CD4-positive, alpha-beta T cell treated with Interferon gamma for 1 hour (primary cell): ENCODE data around the gene GNL3.
"Not testable (repeated sequence)": the region's sequence is repeated elsewhere in the genome, so short reads cannot be mapped to it uniquely, and the experiment has no call there.

Experiments
- DNase-seq: peaks from one replicate; pipeline ENCODE4 v3.0.0-alpha.2; 2020

GNL3 gene

DNA sequence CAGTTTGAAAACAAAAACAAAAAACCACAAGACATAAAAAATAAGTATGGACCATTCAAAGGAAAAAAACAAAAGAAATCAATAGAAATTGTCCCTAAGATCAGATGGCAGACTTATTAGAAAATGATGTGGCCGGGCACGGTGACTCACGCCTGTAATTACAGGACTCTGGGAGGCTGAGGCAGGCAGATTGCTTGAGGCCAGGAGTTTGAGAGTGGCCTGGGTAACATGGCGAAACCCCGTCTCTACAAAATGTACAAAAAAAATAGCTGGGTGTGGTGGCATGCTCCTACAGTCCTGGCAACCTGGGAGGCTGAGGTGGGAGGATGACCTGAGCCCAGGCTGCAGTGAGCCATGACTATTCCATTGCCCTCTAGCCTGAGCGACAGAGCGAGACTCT, 36.7 kb downstream of the GNL3 start:
- DNase-seq = no peak

DNA sequence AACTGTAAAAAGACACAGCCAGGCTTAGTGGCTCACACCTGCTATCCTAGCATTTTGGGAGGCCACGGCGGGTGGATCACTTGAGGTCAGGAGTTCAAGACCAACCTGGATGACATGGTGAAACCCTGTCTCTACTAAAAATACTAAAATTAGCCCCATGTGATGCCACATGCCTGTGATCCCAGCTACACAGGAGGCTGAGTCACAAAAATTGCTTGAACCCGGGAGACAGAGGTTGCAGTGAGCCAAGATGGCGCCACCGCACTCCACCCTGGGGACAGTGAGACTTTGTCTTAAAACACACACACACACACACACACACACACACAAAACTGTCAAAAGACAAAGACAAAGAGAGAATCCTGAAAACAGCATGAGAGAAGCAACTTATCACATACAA, 38.1 kb downstream of the GNL3 start:
- no peak for DNase-seq

DNA sequence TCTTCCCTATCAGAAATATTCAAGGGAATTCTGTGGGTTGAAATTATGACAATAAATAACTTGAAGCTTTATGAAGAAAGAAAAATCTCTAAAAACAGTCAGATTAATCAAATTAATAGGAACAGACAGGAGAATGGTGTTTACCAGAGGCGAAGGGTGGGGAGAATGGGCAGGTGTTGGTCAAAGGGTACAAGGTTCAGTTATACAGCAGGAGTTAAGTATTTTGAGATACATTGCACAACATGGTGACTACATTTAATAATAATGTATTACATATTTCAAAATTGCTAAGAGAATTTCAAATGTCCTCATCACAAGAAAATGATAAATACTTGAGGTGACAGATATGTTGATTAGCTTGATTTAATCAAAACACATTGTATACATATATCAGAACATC, 38.7 kb downstream of the GNL3 start:
- no peak for DNase-seq

DNA sequence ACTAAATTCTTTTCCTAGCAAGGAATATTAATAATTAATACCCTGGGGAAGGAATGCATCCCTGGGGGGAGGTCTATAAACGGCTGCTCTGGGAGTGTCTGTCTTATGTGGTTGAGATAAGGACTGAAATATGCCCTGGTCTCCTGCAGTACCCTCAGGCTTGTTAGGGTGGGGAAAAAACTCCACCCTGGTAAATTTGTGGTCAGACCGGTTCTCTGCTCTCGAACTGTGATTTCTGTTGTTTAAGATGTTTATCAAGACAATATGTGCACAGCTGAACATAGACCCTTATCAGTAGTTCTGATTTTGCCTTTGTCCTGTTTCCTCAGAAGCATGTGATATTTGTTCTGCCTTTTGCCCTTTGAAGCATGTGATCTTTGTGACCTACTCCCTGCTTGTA, 42.9 kb downstream of the GNL3 start:
- DNase-seq = not testable (repeated sequence)

DNA sequence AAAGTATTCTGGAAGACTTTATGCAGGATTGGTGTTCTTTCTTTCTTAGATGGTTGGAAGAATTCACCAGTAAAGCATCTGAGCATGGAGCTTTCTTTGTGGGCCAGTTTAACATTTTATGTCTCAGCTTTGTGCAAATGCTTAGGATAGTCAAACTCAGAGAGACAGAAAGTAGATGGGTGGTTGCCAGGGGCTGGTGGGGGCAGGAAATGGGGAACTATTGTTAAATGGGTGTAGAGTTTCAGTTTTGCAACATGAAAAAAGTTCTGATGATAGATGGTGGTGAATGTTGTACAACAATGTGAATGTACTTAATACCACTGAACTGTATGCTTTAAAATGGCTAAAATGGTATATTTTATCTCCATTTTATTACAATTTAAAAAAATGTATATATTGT, 44.8 kb downstream of the GNL3 start:
- DNase-seq = no peak

DNA sequence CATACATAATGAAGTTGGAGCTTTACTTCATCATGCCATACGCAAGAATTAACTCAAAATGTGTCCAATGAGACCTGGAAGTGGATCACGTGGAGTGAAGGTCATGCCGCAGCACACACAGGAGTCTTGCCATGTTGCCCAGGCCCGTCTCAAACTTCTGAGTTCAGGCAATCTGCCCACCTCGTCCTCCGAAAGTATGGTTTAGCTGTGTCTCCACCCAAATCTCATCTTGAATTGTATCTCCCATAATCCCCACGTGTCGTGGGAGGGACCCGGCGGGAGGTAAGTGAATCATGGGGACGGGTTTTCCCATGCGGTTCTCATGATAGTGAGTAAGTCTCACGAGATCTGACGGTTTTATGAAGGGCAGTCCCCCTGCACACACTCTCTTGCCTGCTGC, 45.8 kb downstream of the GNL3 start:
- no peak for DNase-seq

DNA sequence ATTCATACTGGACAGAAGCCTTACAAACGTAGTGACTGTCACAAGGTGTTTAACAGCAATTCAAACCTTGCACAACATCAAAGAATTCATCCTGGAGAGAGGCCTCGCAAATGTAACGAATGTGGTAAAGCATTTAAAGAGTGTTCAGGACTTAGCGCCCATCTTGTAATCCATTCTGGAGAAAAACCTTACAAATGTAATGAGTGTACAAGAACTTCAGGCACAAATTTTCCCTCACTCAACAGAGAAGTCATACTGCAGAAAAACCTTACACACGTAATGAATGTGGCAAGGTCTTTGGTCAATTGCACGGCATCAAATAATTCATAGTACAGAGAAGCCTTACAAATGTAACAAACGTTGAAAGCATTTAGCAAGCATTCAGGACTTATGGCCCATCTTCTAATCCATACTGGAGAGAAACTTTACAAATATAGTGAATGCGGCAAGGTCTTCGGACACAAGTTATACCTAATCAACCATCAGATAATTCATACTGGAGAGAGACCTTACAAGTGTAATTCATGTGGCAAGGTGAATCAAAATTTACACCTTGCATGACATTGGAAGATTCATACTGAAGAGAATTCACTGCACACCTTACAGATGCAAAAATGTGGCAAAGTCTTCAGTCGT, 47.5 kb downstream of the GNL3 start:
- no peak for DNase-seq

DNA sequence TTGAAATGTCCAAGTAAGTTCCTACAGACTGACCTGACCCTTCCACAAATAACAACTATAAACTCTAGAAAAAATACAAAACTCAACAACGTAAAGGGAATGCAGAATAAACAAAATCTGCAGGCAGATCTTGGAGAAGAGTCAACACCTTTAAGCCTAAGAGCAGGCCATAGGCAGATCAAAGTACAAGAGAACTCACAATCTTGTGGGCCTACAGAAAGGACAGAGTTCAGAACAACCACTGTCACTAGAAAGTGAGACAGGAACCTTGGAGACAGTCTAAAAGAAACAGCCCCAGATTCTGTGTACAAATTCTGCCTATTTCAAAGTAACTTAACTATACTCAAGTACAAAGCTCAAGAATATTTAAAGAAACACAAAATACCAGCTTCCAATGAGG, 53.9 kb downstream of the GNL3 start:
- DNase-seq = no peak

DNA sequence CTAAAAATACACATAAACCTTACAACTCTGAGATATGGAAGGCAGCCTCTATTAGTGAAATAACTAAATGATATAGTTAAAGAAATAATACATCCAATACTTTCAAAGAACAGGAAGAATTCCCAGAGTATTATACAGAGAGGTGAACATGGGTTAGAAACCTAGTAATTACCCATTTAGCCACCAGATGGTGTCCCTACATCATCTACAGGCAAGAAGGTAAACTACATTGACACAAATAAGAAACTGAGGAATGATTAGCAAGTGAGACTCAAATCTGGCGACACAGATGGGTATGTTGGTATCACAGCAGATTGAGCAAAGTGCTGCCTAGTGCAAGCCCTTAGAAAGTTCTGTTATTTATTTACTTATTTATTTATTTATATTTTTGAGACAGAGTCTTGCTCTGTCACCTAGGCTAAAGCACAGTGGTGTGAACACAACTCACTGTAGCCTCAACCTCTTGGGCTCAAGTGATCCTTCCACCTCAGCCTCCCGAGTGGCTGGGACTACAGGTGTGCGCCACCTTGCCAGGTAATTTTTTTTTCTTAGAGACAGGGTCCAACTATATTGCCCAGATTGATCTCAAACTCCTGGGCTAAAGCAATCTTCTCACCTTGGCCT, 56.7 kb downstream of the GNL3 start:
- no peak for DNase-seq

DNA sequence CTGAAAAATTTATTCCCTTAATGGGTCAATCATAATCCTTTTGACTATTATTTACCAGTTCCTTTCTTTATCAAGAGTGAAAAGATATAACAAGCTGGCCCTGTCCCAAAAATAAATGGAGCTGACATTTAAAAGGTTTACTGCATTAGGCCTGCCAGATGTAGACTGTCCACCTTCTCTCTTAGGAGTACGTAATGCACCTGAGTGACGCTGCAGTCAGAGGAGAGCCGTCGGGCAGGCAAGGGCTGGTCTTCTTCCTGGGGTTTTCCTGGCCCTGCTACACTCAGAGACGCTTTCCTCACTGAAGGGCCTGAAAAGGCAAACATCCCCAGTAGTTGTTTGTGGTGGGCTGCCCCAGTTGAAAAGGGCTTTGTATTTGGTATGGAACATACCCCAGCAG, 57.3 kb downstream of the GNL3 start:
- DNase-seq = no peak

DNA sequence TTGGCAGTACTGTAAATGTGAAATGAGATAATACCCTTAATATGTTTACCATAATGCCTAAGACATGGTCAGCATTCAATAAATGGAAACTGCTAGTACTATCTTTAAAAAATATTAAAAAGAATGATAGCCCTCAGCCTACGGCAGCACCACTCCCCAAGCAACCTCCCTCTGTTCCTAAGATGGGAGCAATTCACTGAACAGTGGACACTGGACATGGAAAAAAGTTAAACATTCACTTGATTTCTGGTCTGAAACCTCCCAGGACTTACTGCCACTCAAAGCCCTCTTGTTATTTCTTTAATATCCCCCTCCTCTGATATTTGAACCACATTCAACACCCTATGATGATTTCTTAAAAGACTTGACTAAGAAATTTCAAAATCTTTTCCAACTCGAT, 57.9 kb downstream of the GNL3 start:
- DNase-seq = no peak
